Measurements from ENCODE around the gene STAU1.
"Not testable (repeated sequence)": the region's sequence is repeated elsewhere in the genome, so short reads cannot be mapped to it uniquely, and the experiment has no call there.

STAU1 gene

GRCh38 chr20:49112596-49113274, 75.4 kb downstream of the STAU1 start:
- in situ Hi-C loops (cut with MboI; ENCODE audit: low pct_unique_long_range_greater_than_20kb, low sequenced_read_pairs, unreplicated experiment), result no loop called here
- no peak for DNase-seq (ENCODE audit: low spot score)
- TF ChIP-seq CTCF (IDR thresholded peaks at IDR 0.05; ENCODE audit: extremely low read depth, insufficient read depth, missing control alignments), result no peak

- TF ChIP-seq CTCF (IDR thresholded peaks at IDR 0.05; ENCODE audit: extremely low read depth, insufficient read depth, missing control alignments), result no peak
- in situ Hi-C loops (cut with MboI; ENCODE audit: low pct_unique_long_range_greater_than_20kb, low sequenced_read_pairs, unreplicated experiment), result no loop called here
- no peak for DNase-seq (ENCODE audit: low spot score)
Observed at GRCh38 chr20:49110767-49111694, 77.1 kb downstream of the STAU1 start.

- no peak for DNase-seq (ENCODE audit: low spot score)
- TF ChIP-seq CTCF (IDR thresholded peaks at IDR 0.05; ENCODE audit: extremely low read depth, insufficient read depth, missing control alignments), result no peak
- in situ Hi-C loops (cut with MboI; ENCODE audit: low pct_unique_long_range_greater_than_20kb, low sequenced_read_pairs, unreplicated experiment), result no loop called here
Observed at GRCh38 chr20:49106328-49106727, 81.8 kb downstream of the STAU1 start.

- DNase-seq (ENCODE audit: low spot score); in situ Hi-C loops (cut with MboI; ENCODE audit: low pct_unique_long_range_greater_than_20kb, low sequenced_read_pairs, unreplicated experiment): not testable (repeated sequence)
Observed at GRCh38 chr20:49104979-49105547, 83.1 kb downstream of the STAU1 start.

GRCh38 chr20:49104365-49104648, 83.8 kb downstream of the STAU1 start:
- TF ChIP-seq CTCF (IDR thresholded peaks at IDR 0.05; ENCODE audit: extremely low read depth, insufficient read depth, missing control alignments), result no peak
- in situ Hi-C loops (cut with MboI; ENCODE audit: low pct_unique_long_range_greater_than_20kb, low sequenced_read_pairs, unreplicated experiment), result no loop called here
- no peak for DNase-seq (ENCODE audit: low spot score)

GRCh38 chr20:49103647-49104364, 84.3 kb downstream of the STAU1 start:
- in situ Hi-C loops (cut with MboI; ENCODE audit: low pct_unique_long_range_greater_than_20kb, low sequenced_read_pairs, unreplicated experiment), result no loop called here
- no peak for TF ChIP-seq CTCF (IDR thresholded peaks at IDR 0.05; ENCODE audit: extremely low read depth, insufficient read depth, missing control alignments)
- DNase-seq (ENCODE audit: low spot score), result no peak
